HepG2 (cell line): ENCODE results near the gene PTGIS. TPM values are rescaled to one million over a fixed set of nuclear protein-coding genes. Genes with fewer than 3 reads are reported as not detected.

ENCODE experiments used
- ARNT ChIP-seq: fragments of 450-650 bp; IDR thresholded peaks from 2 replicates; pipeline ENCODE4 v1.6.1; 2017
- BRCA1 ChIP-seq: sonication (generic); formaldehyde crosslinking; IDR thresholded peaks from 2 replicates; pipeline ENCODE4 v1.4.0; 2020; ENCODE audit warnings: missing genetic modification reagents
- CAMTA2 ChIP-seq: sonication (generic); formaldehyde crosslinking; IDR thresholded peaks from 2 replicates; pipeline ENCODE4 v1.4.0; 2020; ENCODE audit warnings: mild to moderate bottlenecking, missing genetic modification reagents, borderline replicate concordance
- DR1 ChIP-seq: sonication (generic); formaldehyde crosslinking; IDR thresholded peaks from 2 replicates; pipeline ENCODE4 v1.8.0; 2021; ENCODE audit warnings: mild to moderate bottlenecking, missing genetic modification reagents, inconsistent platforms
- EP300 ChIP-seq, 3 experiments: sonication (generic) in 1 of 3; formaldehyde crosslinking in 1 of 3; IDR thresholded peaks; 2 replicates each; pipeline versions ENCODE4 v1.5.1 to v1.6.1; 2011 to 2020; ENCODE audit warnings: low read depth in 2 of 3, low read length in 2 of 3, borderline replicate concordance in 1 of 3, improper control_type of control experiment in 1 of 3, mild to moderate bottlenecking in 1 of 3, missing genetic modification reagents in 1 of 3, moderate library complexity in 1 of 3
- FOXA3 ChIP-seq: IDR thresholded peaks from 2 replicates; pipeline ENCODE4 v1.6.1; 2016; ENCODE audit warnings: missing genetic modification reagents, missing compliant biosample characterization
- KAT7 ChIP-seq: IDR thresholded peaks from 2 replicates; pipeline ENCODE4 v1.6.1; 2018; ENCODE audit warnings: borderline replicate concordance, missing compliant biosample characterization
- KMT2A ChIP-seq: sonication (generic); formaldehyde crosslinking; IDR thresholded peaks from 2 replicates; pipeline ENCODE4 v1.4.0; 2020; ENCODE audit warnings: missing genetic modification reagents
- MTA1 ChIP-seq: sonication (generic); formaldehyde crosslinking; IDR thresholded peaks from 2 replicates; pipeline ENCODE4 v1.4.0; 2020; ENCODE audit warnings: missing genetic modification reagents, mild to moderate bottlenecking, borderline replicate concordance
- NFYB ChIP-seq: sonication (generic); formaldehyde crosslinking; IDR thresholded peaks from 2 replicates; pipeline ENCODE4 v1.4.0; 2020; ENCODE audit warnings: missing genetic modification reagents
- NFYC ChIP-seq: IDR thresholded peaks from 2 replicates; pipeline ENCODE4 v1.6.1; 2016; ENCODE audit warnings: missing genetic modification reagents, missing compliant biosample characterization
- RFX1 ChIP-seq: fragments of 450-650 bp; IDR thresholded peaks from 2 replicates; pipeline ENCODE4 v1.6.1; 2017
- RNF2 ChIP-seq: fragments of 450-650 bp; conservative IDR thresholded peaks from 2 replicates; pipeline ENCODE4 v1.6.1; 2016; ENCODE audit warnings: low read depth
- SATB2 ChIP-seq: sonication (generic); formaldehyde crosslinking; IDR thresholded peaks from 2 replicates; pipeline ENCODE4 v1.5.0; 2020; ENCODE audit warnings: missing genetic modification reagents
- SMYD3 ChIP-seq: sonication (generic); formaldehyde crosslinking; IDR thresholded peaks from 2 replicates; pipeline ENCODE4 v1.8.1; 2023; ENCODE audit warnings: mild to moderate bottlenecking, missing genetic modification reagents
- SNAPC2 ChIP-seq: sonication (generic); formaldehyde crosslinking; IDR thresholded peaks from 2 replicates; pipeline ENCODE4 v1.8.1; 2022; ENCODE audit warnings: mild to moderate bottlenecking, missing genetic modification reagents
- SNAPC5 ChIP-seq: sonication (generic); formaldehyde crosslinking; IDR thresholded peaks from 2 replicates; pipeline ENCODE4 v1.8.1; 2023; ENCODE audit warnings: mild to moderate bottlenecking, missing genetic modification reagents, borderline replicate concordance
- TGIF2 ChIP-seq: IDR thresholded peaks from 2 replicates; pipeline ENCODE4 v1.6.1; 2016; ENCODE audit warnings: control low read depth, missing compliant biosample characterization
- THRA ChIP-seq: sonication (generic); formaldehyde crosslinking; IDR thresholded peaks from 2 replicates; pipeline ENCODE4 v1.4.0; 2020; ENCODE audit warnings: missing genetic modification reagents, borderline replicate concordance
- TIGD3 ChIP-seq: sonication (generic); formaldehyde crosslinking; IDR thresholded peaks from 2 replicates; pipeline ENCODE4 v1.5.1; 2020; ENCODE audit warnings: mild to moderate bottlenecking, missing genetic modification reagents, borderline replicate concordance
- UBTF ChIP-seq: sonication (generic); formaldehyde crosslinking; IDR thresholded peaks from 2 replicates; pipeline ENCODE4 v1.4.0; 2020; ENCODE audit warnings: mild to moderate bottlenecking, missing genetic modification reagents
- ZC3H4 ChIP-seq: sonication (generic); formaldehyde crosslinking; IDR thresholded peaks from 2 replicates; pipeline ENCODE4 v1.4.0; 2020; ENCODE audit warnings: missing genetic modification reagents, borderline replicate concordance
- ZKSCAN1 ChIP-seq: fragments of 150-350 bp; IDR thresholded peaks from 2 replicates; pipeline ENCODE4 v1.6.1; 2014; ENCODE audit warnings: low read length
- ZNF275 ChIP-seq: sonication (generic); formaldehyde crosslinking; IDR thresholded peaks from 2 replicates; pipeline ENCODE4 v1.8.0; 2022; ENCODE audit warnings: missing genetic modification reagents, mild to moderate bottlenecking, inconsistent platforms, borderline replicate concordance
- polyA plus RNA-seq, 8 experiments: library from polyadenylated mRNA; depleted of rRNA in 3 of 8; stranded (reverse) in 7 of 8; unstranded in 1 of 8; fragments of >200 nt; fragmentation: Illumina TruSeq in 4 of 8; extraction: Trizol in 4 of 8; gene quantifications; 2 replicates each; pipeline versions ENCODE4 v1.2.1 to v1.2.3, GENCODE V29; 2011 to 2016; ENCODE audit warnings: low read depth in 4 of 8, missing spikeins in 1 of 8, mixed read lengths in 1 of 8; ENCODE audit not compliant: insufficient read depth in 1 of 8
- total RNA-seq, 5 experiments: library from RNA; depleted of rRNA; stranded (reverse); fragments of >200 nt; fragmentation: Illumina TruSeq; extraction: Trizol; gene quantifications; 2 replicates each; pipeline ENCODE4 v1.2.3, GENCODE V29; 2016; ENCODE audit warnings: low read depth in 1 of 5

The PTGIS gene
- total and polyA plus RNA-seq, 2 of the 13 experiments (the other 11 are each of a cell fraction or from before 2014, with no cell fraction given): not detected

- TF ChIP-seq NFYC (CRISPR knock-in tag) (no peak), SNAPC2 (CRISPR knock-in tag) (no peak), KMT2A (CRISPR knock-in tag) (peak; percentile 69; the same call in 1 of the 2 replicates), FOXA3 (no peak), EP300 (IDR thresholded peaks at IDR 0.05; ENCODE audit: low read depth in 2 of 2, low read length in 2 of 2) (no peak), EP300 (CRISPR knock-in tag; IDR thresholded peaks at IDR 0.05; ENCODE audit: borderline replicate concordance) (no peak), ZC3H4 (CRISPR knock-in tag) (no peak), SNAPC5 (CRISPR knock-in tag) (no peak), BRCA1 (CRISPR knock-in tag) (no peak), SMYD3 (CRISPR knock-in tag) (no peak), NFYB (CRISPR knock-in tag) (no peak; the same call in 1 of the 2 replicates), DR1 (no peak), SATB2 (CRISPR knock-in tag) (no peak), UBTF (peak; percentile 89), ARNT (no peak), TIGD3 (CRISPR knock-in tag) (no peak), RNF2 (peak; percentile 50; the same call in 1 of the 2 replicates), MTA1 (peak; percentile 75; the same call in 1 of the 2 replicates), CAMTA2 (CRISPR knock-in tag) (no peak), ZKSCAN1 (no peak), RFX1 (no peak), KAT7 (CRISPR knock-in tag) (0 out of 2 replicates have a peak, but pooled peaks have one; percentile 38), THRA (peak; percentile 67; the same call in 1 of the 2 replicates), TGIF2 (CRISPR knock-in tag) (no peak), ZNF275 (CRISPR knock-in tag) (no peak)
These were observed 83.5 kb downstream of the PTGIS start (continued) for GRCh38 chr20:49484180-49485140.
